Stimulated activated CD8-positive, alpha-beta memory T cell treated with anti-CD3 and anti-CD28 coated beads, Interleukin-15, amount 100 ng/mL, for 48 hours (primary cell): ENCODE data around the gene PDGFB.

Experiments
- DNase-seq, 2 donors: peaks; one replicate each; pipeline ENCODE4 v3.0.0-alpha.2; 2020; ENCODE audit warnings: low read depth in 2 of 2

The PDGFB gene

DNA sequence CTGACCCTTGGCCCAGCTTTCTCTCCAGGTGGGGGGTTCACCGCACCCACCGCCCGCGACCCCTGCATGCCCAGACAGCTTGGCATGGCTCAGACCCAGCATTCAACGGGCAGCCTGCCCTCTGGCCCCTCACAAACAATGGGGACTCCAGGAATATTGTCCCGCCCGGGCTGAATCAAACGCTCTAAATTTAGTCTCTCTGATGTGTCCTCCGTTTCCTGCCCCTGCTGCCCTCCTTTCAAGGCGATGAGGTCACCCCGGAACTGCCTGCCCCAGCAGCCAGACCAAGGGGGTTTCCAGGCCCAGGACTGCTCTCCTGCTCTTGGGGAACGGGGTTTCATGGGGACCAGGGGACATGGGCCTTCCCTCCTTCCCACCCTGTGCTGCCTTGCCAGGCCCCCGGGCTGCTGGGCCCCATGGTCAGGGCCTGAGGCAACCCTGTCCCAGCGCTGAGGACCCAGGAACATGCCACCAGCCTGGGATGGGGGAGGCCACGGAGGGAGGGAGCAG is 10.1 kb upstream of the PDGFB start:
- peak in 1 of 2 donors; percentile 32 for DNase-seq

DNA sequence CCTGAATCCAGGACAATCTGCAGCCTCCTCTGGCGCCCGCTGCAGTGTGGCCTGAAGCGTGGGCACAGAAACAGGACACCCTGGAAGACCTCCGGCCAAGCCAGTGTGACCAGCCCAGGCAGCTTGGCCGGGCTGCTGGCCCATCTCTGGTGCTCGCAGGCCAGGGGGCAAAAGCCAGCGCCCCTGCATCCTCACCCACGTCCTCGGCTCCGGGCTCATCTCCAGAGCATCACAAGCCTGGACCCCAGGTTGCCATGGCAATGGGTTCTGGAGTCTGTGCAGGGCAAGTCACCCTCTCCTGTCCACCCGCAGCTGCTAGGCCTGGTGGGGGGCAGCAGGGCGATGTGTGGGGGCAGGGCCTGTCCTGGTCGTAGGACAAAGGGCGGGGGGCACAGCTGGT is 9.3 kb upstream of the PDGFB start:
- DNase-seq: no peak

DNA sequence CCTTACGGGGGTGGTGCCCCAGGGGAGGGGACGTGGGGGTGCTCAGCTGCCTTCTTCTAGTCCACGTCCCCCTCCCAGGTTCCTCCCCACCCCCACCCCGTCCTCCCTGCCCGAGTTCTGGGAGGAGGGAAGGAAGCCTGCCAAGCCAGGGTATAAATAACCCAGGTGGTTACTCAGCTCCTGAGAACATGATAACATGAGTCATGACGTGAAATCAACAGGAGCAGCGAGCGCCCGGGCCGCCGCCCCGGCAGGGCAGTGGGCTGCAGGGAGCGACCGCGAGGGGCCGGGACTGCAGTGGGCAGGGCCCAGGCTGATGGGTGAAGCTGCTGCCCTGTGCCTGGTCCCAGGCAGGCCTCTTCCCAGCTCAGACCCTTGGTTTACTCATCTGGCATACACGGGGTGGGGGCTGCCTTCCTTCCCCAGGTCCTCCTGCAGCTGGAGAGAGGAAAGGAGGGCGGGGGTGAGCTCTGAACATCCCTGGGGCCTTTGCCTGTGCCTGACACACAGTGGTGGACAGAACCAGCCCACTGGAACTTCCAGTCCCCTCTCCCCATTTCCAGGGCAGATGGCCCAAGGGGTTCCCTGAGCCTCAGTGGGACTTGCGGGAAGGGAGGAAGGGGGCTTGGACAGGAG is 8.8 kb upstream of the PDGFB start:
- DNase-seq: peak in 1 of 2 donors; percentile 33

- no peak for DNase-seq
Observed at GRCh38 chr22:39252461-39253434, 8.0 kb upstream of the PDGFB start.

GRCh38 chr22:39251762-39252460 is 7.1 kb upstream of the PDGFB start:
- no peak for DNase-seq

- no peak for DNase-seq
Observed at GRCh38 chr22:39250838-39251237, 6.1 kb upstream of the PDGFB start.

DNA sequence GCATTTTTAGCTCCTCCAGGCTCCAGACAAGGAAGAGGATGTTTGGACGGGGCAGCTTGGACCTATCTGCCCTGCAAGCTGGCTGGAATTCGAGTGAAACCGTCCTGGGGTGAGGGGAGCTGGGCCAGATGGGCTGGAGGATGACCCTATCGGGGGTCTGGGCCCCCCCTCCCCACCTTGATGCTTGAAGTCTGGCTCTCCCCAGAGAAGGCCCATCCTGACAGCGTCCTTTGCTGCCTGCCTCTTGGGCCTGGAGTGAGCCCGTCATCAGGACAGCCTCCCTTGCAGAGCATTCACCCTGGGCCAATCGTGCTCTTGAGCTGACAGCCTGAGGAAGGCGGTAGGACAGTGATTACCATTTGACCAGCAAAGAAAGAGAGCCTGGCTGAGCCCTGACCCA is 5.3 kb upstream of the PDGFB start:
- DNase-seq: no peak

DNA sequence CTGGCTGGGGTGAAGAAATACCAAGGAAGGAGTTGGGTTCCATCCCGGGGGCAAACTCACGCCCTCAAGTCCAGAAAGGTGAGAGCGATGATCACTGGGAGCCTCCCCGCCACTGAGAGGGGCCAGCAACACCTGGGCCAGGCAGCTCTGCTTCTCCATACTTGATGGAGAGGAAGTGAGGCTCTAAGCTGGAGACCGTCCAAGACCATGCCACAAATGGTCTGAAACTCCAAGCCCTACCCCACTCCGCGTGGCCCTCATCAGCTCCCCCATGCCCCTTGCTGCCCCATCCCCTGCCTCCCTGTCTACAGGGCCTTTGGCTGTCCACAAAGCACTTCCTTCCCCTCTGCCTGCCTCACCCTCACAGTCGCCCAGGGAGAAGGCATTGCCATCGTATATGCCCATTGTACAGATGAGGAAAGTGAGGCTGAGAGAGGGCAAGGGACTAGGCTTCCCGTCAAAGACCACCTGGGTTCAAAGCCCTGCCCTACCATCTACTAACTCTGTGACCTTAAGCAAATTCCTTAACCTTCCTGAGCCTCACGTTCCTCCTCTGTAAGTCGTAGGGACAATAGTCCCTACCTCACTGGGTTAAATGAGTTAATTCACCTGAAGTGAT is 4.4 kb upstream of the PDGFB start:
- no peak for DNase-seq

GRCh38 chr22:39248254-39248653 is 3.5 kb upstream of the PDGFB start:
- no peak for DNase-seq

DNA sequence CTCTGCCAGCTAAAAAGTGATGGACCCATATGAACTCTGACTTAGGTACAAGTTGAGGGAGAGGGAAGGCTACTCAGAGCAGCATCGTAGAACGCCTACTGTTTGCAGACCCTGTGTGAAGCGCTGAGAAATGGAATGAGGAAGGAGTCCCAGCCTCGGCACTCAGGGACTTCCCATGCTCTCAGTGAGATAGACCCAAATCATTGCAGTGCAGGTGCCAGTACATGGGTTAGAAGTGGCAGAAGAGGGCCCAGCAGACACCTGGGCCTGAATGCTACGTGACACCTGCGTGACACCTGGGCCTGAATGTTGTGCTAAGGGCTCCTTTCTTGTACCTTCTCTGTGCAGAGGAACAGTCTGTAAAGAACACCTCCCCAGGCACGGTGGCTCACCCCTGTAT is 2.6 kb upstream of the PDGFB start:
- DNase-seq: no peak

- no peak for DNase-seq
Observed at GRCh38 chr22:39246690-39247332, 2.0 kb upstream of the PDGFB start.

- no peak for DNase-seq
Observed at GRCh38 chr22:39246217-39246616, 1.4 kb upstream of the PDGFB start.

DNA sequence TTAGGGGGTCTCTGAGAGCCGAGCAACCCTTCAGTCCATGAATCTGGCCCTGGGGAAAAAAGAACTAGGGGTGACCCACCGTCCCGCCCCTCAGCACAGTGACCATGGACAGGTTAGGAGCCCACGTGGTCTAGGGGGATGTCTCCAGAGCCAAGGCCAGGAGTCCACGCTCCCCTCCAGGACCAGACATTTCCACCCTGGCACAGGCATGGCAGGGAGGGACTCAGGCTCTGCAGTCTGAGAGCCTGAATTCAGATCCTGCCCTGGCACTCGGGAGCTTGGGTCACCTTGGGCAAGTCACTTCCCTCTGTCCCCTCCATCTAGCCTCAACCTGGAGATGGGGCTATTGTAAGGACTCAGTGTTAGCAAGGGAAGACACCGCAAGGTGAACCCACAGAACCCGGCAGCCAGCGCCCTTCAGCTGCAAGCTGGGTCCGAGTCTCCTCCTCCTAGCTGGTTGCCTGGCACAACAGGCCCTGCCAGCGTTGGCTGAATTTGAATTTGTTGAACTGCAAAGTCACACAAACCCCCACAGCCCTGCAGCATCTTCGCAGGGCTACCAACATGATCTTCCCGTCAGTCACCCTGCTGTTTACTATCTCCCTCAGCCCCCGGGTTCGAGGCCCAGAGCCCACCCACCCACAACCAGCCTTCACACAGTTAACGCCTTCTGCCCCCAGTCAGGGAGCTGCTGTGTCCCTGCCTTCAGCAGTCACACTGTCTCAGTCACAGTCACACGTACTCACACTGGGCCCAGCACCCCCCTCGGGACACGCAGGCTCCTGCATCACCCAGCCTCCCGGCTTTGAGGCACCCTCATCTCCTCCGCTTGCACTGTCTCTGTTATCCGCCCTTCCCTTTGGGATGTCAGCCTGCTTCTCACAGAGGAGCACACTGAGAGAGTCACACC is 603 bp upstream of the PDGFB start:
- no peak for DNase-seq

DNA sequence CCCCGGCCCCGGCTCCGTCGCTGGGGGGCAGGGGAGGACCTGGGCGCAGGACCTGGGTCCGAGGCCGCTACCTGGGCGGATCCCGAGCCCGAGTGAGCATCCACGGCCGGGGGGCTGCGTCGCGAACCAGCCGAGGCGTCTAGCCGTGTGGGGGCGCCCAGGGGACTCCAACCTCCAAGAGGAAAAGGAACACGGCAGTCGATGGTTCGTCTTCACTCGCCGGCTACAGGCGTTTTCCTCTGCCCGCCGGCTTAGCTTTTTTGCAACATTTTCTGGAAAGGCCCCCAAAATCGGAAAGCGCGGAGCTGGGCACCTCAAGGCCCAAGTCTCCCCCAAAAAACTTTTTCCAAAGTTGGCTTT is 666 bp downstream of the PDGFB start:
- no peak for DNase-seq

DNA sequence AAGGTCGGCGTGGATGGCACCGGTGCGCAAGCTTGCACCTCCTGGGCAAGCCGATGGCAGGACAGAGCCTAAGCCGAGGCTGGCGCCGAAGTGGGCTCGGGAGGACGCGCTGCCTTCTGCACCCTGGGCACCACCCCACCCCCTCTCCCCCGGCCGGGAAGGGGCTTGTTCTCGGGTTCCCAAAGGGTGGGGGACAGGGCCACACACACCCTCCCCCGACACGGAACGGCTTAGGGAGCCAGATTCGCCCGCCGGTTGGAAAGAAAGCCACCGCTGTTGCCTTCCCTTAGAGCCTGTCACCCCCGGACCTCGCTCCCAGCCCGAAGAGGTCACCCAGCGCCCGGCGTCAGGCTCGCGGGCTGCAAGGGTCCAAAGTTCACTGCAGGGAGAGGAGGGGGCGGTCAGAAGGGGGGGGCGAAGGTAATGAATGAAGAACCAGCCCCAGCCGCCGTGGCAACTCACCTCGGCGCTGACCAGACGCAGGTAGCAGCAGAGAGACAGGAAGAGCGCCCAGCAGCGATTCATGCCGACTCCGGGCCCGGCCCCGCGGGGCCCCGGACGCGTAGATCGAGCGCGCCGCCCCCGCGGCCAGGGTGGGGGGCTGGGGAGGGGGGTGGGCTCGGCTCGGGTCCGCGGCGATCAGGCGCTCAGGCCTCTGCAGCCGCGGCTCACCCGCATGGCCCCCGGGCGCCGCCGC is 1.2 kb downstream of the PDGFB start:
- DNase-seq: no peak

- DNase-seq: no peak
Observed at GRCh38 chr22:39242595-39243438, 2.0 kb downstream of the PDGFB start.

- no peak for DNase-seq
Observed at GRCh38 chr22:39241794-39242594, 2.8 kb downstream of the PDGFB start.
